Measurements from ENCODE around the gene HTR3D.
"Not testable (repeated sequence)": the region's sequence is repeated elsewhere in the genome, so short reads cannot be mapped to it uniquely, and the experiment has no call there.

Gene HTR3D

GRCh38 chr3:184031187-184031792 is at the start of gene HTR3D:
TSS of gene HTR3D (plus strand) at chr3:184031742. CDS start at chr3:184031742, 0 bp downstream.
- DNase-seq, result no peak

- no peak for DNase-seq
Observed at GRCh38 chr3:183981990-183982644, 49.4 kb upstream of the HTR3D start.

GRCh38 chr3:183984127-183984740 is 47.3 kb upstream of the HTR3D start:
- DNase-seq, result no peak

GRCh38 chr3:183984749-183985729 is 46.5 kb upstream of the HTR3D start:
- DNase-seq, result no peak

- no peak for DNase-seq
Observed at GRCh38 chr3:183987000-183987600, 44.4 kb upstream of the HTR3D start.

- no peak for DNase-seq
Observed at GRCh38 chr3:183988216-183988790, 43.2 kb upstream of the HTR3D start.

GRCh38 chr3:183991403-183991802 is 40.1 kb upstream of the HTR3D start:
- no peak for DNase-seq

- DNase-seq, result no peak
Observed at GRCh38 chr3:184001761-184002160, 29.8 kb upstream of the HTR3D start.

GRCh38 chr3:184002469-184002868 is 29.1 kb upstream of the HTR3D start:
- DNase-seq, result no peak

- DNase-seq, result no peak
Observed at GRCh38 chr3:184003187-184003967, 28.2 kb upstream of the HTR3D start.

- no peak for DNase-seq
Observed at GRCh38 chr3:184004476-184004875, 27.1 kb upstream of the HTR3D start.

GRCh38 chr3:184005941-184006507 is 25.5 kb upstream of the HTR3D start:
- no peak for DNase-seq

- not testable (repeated sequence) for DNase-seq
Observed at GRCh38 chr3:184007143-184007813, 24.3 kb upstream of the HTR3D start.

GRCh38 chr3:184008161-184008560 is 23.4 kb upstream of the HTR3D start:
- DNase-seq, result no peak

- no peak for DNase-seq
Observed at GRCh38 chr3:184011230-184011876, 20.2 kb upstream of the HTR3D start.

GRCh38 chr3:184011937-184012889 is 19.3 kb upstream of the HTR3D start:
- no peak for DNase-seq

GRCh38 chr3:184015381-184016019 is 16.0 kb upstream of the HTR3D start:
- no peak for DNase-seq

- DNase-seq, result no peak
Observed at GRCh38 chr3:184016169-184016570, 15.4 kb upstream of the HTR3D start.

Data from activated CD4-positive, alpha-beta T cell treated with anti-CD3 and anti-CD28 coated beads for 4 hours (primary cell).